SHP77 treated with DMSO at 0.1 percent for 48 hours (cell line): ENCODE results near the gene RSU1.
A peak's percentile ranks its signal among the peaks of the same experiment; 100 is the strongest.
"Not testable (repeated sequence)": the region's sequence is repeated elsewhere in the genome, so short reads cannot be mapped to it uniquely, and the experiment has no call there.

ENCODE experiments used
- DNase-seq: peaks from one replicate; lab custom pipeline; 2025; lab: John Stamatoyannopoulos, UW

RSU1 gene

DNA sequence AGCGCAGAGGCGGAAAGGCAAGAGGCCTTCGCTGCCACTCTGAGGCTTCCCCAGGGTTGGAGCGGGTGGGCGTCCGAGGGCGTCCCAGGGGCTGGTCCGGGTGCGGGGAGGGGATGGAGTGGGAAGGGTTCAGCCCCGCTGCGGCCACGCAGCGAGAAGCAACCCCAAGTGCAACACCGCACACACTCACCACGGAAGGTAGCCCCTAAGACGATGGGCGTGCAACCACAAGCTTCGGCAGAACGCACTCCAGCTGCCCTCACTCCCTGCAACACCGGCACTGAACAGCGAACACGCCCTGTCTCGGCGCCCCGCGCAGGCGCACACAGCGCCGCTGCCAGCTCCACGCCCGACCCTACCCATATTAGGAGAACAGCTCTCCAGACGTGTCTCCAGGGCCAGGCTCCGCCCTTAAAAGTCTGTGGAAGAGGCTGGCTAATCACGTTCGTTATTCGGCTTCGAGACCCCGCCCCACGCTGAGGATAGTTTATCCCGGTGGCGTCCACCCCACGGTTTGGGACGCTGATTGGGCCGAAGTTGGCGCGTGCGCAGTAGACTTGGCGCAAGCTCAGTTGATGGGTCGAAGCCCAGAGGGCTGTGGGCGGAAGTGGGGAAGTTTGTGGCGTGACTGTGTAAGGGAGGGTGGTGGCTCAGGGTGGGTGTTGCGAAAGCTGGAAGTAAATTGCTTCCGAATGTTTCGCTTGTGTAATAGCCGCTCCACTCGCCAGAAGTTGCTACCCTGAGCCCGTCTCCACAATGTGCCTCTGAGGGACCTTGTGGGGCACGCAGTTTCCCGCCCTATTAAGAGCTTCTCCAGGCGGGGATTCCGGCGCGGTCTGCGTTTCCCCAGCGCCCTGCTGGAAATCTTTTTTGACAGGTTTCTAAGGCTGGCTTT lies at the start of gene RSU1:
RSU1 (minus strand) TSS at position 300 of the 895 bp plus-strand sequence. CDS start 343 bp downstream, outside the sequence.
- peak; percentile 96 for DNase-seq

DNA sequence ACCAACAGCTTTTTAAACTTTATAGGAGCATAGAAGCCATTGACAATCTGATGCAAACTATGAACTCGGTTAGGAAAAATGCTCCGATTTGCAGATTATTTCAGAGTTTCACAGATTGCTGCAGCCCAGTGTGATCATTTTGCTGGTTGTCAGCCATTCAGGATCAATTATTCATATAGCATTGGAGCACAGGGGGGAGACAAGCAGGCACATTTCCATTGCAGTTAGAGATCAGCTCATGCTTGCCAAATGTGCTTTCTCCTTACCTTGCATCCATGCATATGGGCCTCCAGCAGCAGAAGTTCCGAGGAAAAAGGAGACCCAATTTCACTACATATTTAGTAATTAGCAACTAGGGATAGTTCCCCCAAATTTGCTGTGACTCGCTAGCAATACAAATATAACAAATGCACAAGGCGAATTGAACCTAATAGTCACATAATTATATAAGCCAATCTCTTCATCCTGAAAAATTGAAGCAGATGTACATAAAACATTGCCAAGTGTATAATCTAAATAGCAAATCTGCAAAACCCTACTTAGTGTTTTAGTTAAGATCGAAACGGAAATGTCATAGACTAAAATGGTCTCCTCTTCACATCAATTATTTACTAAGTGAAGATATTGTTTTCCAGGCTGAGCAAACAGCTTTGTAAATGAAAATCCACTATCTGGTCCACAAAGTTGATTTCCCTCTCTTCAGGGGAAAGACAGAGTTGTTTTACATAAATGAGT lies 49.5 kb upstream of the RSU1 start:
- no peak for DNase-seq

DNA sequence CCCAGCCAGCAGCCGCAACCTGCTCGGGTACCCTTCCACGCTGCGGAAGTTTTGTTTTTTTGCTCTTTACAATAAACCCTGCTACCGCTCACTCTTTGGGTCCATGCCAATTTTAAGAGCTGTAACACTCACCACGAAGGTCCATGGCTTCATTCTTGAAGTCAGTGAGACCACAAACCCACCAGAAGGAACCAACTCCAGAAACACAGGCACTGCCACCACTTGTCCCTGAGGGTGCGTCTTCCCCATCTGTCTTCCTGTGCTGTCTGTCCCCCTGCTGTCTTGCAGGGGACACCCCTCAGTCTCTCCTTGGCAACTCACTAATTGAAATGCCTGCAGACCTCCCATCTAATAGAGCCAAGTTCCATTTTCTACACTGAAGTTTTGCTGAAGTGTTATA lies 48.5 kb upstream of the RSU1 start:
- no peak for DNase-seq

DNA sequence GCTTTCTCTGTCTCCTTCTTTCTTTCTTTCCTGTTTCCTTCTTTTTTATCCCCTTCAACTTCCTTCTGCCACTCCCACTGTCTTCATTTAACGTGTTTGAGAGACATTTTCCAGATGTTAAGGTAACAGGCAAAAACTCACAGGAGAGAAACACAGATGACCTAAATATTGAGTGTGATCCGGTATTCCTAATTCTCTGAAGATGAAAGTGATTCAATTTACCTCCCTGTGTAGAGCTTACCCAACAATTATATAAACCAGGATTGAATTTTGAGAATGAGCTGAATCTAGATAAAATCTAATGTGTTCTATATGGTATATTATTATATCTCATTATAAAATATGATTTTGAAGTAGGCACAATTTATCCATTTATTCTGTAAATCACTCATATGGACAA lies 46.5 kb upstream of the RSU1 start:
- DNase-seq: no peak

DNA sequence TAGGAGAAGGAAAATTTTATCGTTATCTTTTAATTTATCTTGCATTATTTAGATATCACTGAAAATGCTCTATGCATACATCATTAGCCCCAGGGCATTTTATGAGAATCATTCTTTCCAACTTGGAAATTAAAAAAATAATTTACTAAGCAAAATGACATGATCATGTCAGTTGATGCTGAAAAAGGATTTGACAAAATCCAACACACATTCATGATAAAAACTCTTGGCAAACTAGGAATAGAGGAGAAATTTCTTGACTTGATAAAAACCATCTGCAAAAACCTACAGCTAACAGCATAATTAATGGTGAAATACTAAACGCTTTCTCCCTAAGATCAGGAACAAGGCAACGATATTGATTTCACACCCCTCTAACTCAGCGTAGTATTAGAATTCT lies 40.2 kb upstream of the RSU1 start:
- DNase-seq: no peak

DNA sequence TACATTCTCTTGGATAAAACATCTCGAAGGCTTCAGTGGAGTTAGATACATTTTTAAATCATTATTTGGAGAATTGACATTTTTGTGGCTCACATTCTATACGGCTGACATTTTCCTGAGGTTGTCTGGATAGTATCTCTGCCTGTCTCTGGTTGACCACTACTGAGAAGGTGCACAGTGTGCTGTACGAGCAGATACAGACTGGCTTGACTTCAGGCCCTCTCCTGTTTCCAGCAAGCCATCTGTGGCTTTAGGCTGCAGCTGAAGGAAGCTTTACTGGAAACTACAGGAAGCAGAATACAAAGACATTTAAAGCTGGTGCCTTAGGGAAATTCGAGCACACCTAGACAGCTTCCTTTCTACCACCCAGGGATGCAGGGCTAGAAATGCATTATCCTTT lies 39.3 kb upstream of the RSU1 start:
- no peak for DNase-seq

DNA sequence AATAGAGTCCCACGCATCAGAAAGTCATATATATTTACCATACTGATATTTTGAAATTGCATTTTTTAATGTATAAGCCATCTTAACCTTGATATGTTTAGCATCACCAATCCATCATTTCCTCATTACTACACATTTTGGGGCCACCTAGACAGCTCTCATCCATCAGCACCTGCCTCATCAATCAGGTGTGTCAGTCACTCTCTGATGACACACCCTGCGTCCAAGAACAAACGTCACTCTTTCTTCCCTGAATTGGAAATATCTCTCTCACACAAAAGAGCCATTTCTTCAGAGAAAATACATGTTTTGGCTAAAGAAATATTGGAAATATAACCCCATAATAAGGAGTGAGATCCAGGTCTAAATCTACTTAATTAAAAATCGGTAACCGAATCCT lies 38.9 kb upstream of the RSU1 start:
- DNase-seq: no peak

DNA sequence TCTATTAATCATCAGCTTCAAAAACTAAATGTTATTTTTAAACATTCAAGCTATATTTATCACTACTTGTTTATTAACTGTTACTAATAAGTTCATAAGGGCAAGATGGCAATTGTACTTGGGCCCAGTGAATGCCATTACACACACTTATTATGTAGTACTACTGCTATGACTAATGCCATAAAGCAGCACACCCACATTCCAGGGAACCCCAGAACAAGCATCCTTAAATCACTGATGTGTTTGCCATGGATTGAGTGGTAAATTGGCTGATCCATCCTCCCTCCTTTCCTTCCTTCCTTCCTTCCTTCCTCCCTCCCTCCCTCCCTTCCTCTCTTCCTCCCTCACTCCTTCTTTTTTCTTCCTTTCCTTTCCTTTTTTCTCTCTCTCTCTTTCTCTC lies 37.4 kb upstream of the RSU1 start:
- DNase-seq: no peak

DNA sequence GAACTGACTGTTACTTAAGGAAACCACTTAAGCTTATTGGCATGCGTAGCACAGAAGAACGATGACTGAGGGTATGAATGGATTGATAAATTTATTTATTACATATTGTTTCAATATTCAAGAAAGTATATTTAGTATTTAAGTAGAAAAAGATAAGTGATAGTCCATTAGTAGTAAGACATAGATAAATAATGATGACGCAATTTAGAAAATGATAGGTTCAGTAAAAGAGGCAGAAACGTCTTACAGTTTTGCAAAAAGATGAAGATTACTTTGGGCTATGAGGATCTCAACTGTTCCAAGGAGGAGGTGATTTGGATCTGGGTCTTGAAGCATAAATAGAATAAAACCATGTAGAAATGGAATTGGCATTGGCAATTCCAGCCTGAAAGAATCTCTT lies 36.6 kb upstream of the RSU1 start:
- DNase-seq: no peak

DNA sequence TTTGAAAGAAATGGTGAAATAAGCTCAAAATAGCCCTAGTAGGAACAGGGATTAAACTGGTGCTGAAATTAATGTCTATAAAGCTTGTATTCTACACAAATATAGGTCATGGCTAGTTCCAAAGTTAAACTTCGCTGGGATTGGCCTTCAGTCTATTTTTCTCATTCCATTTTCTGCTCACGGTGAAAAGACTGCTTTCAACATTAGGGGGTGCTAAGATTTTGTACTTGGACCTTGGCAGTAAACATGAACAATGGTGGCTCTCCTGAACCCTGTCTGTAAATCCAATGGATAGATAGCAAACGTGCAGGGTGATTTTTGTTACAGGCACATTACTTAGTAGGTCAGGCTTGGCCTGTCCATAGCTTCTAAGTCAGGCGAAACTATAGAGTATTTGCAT lies 36.0 kb upstream of the RSU1 start:
- DNase-seq: no peak

DNA sequence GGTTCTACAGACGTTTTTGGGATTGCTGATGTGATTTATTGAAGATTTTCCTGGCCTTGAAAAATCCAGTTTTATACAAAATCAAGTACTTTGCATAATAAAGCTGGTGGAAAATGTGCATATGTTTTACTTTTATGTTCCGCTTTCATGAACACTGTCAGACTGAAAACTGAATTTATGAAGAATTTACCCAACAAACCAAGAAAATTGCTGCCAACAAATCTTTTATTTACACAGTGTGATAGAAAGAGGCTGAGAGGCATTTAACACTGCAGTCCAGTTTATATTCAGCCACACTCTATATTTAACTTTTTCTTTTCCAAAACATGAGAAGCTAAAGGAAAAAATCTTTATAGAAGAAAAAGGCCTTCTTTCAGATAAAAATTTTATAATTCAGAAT lies 35.4 kb upstream of the RSU1 start:
- DNase-seq: no peak

DNA sequence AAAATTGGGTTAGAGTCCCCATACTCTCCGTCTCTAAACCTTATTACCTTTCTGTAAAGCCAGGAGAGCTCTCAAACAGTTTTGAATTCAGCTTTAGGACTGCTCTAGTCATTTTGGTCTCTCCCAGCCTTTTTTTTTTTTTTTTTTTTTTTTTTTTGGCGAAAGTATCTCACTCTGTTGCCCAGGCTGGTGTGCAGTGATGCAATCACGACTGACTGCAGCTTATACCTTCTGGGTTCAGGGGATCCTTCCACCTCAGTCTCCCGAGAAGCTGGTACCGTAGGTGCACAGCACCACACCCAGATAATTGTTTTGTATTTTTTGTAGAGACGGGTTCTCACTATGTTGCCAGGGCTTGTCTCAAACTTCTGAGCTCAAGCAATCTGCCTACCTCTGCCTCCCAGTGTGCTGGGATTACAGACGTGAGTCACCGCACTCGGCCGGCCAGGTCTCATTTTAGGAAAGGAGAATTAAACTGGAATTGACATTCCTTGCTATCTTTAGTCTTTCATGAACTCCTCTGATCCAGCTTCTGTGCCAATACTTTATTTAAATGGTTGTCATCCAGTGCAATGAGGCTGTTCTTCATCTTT lies 31.4 kb upstream of the RSU1 start:
- DNase-seq: no peak

DNA sequence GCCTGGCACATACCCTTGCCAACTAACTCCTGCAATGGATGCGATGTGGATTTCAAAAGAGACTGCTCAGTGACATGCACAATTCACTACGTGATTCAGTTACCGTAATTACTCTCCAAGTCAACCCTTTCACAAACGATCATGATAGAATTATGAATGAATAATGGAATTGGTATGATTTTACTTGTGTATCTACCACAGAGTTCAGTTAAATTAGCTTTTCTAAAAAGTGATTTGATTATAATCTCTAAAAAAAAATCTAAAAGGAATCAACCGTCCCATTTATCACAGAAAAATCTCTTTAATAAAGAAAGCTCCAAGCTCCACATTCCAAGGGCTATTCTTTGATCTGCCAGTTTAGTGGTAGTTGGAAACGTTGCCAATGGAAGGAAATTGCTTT lies 30.4 kb upstream of the RSU1 start:
- no peak for DNase-seq

DNA sequence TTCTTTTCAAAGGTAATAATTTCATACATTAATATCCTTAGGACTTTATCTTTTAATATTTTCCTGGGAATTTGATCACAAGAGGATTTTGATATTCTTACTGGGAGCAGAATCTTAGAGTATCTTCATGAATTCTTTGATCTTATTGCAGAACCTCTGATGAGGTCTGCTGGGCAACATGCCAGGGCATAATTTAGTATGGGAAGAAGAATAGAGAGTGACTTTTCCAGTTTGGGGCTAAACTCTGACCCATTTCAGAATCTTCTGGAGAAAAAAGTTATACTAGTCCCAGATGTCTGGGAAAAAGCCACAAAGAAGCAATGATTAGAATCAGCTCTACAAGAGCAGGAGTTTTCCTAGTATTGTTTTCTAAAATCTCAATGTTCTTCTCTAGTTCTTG lies 28.0 kb upstream of the RSU1 start:
- no peak for DNase-seq

DNA sequence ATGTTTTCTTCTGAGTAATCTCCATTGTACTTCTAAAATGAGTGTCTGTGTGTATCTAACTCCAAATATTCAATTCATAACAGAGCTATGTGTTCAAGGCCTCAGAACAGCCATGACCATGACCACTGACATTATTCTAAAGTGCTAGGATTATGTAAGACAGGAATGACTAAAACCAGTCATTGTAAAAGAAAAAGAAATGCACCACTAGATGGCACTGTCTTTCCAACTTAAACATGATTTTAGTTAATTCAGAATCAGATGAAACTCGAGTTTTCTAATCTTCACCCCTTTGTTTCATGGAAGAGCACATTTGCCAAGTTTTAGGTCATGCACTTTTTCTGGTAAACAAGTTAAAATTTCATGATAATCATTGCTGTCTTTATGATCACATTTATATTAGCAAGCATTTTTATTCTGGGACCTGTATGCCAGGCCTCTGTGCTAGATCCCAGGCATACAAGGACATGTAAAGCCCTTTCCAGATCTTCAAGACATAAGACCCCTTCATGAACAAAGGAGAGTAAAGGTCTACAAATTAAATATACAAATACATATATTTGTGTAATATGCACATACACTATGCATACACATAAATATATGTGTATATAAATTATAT lies 26.1 kb upstream of the RSU1 start:
- DNase-seq: peak; percentile 32

DNA sequence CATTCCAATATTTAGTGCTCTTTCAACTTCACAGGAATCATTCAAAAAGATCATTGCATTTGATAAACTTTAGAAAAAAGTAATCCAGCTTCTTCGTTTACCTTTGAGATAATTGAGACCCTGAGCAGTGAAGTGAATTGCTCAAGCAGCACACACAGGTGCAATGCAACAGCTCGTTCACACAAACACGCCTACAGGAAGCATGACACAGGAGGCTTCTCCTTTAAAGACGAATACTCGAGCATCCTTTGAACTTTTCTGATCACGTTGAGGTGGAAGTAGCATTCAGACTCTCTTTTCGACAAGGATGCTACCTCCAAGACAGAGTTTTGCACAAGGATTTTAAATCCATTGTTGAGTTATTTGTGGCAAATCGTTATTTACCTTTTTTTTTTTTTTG lies 18.0 kb upstream of the RSU1 start:
- no peak for DNase-seq

DNA sequence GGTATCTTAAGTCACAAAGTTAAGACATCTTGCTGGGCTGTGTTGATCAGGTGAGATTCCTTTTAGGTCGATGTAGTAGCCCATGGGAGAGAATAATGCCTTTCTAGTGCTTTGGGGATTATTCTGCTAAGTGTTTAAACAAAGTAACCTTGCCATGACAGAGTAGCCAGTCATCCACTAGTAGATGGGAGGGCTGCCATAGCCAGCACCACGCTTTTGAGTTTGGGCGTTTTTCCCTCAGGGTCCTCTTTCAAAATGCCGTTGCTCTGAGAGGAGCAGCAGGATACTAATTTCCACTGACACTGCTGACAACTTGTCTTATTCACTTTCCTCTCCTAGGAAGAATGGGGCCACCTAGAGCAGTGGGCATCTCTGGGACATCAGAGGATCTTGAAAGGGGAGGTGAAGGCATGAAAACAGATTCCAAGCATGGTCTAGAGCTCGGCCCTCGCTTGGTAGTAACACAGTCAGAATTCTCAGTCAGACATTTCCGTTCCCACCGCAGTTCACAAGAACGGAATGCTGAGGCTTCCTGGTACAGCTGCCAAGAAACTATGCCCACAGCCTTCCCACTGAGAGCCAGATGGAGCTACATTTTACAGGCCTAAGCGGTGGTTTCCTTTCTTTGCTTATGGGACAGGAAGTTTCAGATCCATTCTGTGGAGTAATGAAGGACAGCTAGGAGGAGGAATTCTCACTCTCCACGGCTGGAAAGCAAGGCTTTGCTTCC lies 15.3 kb upstream of the RSU1 start:
- no peak for DNase-seq

DNA sequence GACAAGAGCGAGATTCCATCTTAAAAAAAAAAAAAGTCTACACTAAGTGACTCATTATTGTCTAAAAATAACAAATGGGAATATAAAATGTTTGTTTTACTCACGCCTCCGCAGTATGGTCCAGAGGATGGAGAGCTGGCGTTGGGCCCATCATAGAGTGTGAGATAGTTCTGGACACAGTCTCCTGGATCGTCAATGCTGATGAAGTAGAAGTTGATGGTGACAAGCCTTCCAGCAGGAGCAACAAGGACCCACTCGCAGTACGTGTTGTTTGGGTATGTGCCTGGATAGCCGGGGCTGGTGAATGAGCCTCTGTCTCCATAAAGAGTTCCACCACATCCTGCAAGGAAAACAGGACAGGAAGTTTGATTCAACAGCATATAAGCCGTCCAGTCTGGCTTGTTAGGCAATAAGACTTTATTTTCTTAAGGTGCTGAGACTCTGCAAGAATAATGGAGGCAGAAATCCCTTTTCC lies 11.5 kb upstream of the RSU1 start:
- DNase-seq: no peak

DNA sequence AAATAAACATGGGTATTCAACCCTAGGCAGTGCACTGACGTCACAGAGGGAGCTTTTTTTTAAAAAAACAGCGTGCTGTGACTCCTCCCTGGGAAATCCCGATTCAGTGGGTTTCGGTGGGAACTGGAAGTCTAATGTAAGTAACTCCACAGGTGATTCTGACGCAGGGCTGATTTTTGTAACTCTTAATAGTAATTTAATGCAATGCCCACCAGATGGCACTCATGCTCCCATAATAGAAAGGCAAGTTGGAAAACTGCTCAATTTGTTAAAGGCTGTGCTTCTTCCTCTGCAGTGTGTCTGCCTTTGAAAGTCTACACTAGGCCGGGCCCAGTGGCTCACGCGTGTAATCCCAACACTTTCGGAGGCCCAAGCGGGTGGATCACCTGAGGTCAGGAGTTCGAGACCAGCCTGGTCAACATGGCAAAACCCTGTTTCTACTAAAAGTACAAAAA lies 10.9 kb upstream of the RSU1 start:
- DNase-seq: peak; percentile 42

DNA sequence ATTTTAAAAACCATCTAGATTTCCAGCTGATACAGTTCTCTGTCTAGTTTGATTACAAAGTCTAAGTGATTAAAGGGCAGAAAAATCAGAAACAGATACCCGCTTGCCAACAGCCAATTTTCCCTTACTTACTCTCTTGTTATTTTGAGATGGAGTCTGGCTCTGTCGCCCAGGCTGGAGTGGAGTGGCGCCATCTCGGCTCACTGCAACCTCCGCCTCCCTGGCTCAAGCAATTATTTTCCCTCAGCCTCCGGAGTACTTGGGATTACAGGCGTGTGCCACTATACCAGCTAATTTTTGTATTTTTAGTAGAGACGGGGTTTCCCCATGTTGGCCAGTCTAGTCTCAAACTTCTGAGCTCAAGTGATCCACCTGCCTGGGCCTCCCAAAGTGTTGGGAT lies 10.2 kb upstream of the RSU1 start:
- DNase-seq: not testable (repeated sequence)

DNA sequence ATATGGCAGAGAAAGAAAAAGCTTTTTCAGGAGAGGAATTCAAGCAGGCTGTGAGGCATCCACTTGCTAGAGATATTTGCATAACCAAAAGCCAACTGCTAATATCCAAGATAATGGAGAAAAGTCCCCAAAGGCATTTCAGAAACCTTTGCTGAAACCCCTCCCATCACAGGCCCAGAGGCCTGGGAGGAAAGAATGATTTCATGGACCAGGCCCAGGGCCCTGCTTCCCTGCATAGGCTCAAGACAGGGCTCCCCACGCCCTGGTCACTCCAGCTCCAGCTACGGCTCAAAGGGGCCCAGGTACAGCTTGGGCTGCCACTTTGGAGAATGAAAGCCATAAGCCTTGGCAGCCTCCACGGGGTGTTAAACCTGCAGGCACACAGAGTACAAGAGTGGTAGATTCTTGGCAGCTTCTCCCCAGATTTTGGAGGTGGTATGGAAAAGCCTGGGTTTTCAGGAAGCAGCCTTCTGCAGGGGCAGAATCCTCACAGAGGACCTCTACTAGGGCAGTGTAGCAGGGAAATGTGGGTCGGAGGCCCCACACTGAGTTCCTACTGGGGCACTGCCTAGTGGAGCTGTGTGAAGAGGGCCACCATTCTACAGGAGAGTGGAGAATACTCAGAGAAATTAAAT lies 5.6 kb upstream of the RSU1 start:
- no peak for DNase-seq
